DMS 273 (cell line): ENCODE results near the gene TET1.
"Not testable (repeated sequence)": the region's sequence is repeated elsewhere in the genome, so short reads cannot be mapped to it uniquely, and the experiment has no call there.

Experiments used
- DNase-seq: peaks from one replicate; lab custom pipeline; 2025; ENCODE audit not compliant: unreplicated experiment; lab: John Stamatoyannopoulos, UW

The TET1 gene

GRCh38 chr10:68606918-68607317, 46.8 kb downstream of the TET1 start:
- DNase-seq: no peak

GRCh38 chr10:68610023-68610422, 49.9 kb downstream of the TET1 start:
- DNase-seq: not testable (repeated sequence)

GRCh38 chr10:68611227-68611626, 51.1 kb downstream of the TET1 start:
- no peak for DNase-seq

- not testable (repeated sequence) for DNase-seq
These were observed 53.8 kb downstream of the TET1 start for GRCh38 chr10:68613974-68614373.

- not testable (repeated sequence) for DNase-seq
These were observed 57.6 kb downstream of the TET1 start for GRCh38 chr10:68617691-68618090.

- no peak for DNase-seq
These were observed 58.1 kb downstream of the TET1 start for GRCh38 chr10:68618234-68618633.

- no peak for DNase-seq
These were observed 59.5 kb downstream of the TET1 start for GRCh38 chr10:68619595-68619994.

GRCh38 chr10:68625316-68625921, 65.3 kb downstream of the TET1 start:
- no peak for DNase-seq

GRCh38 chr10:68628576-68629127, 68.5 kb downstream of the TET1 start:
- DNase-seq: peak; percentile 20

GRCh38 chr10:68632271-68632560, 72.1 kb downstream of the TET1 start:
- not testable (repeated sequence) for DNase-seq

- DNase-seq: no peak
These were observed 73.1 kb downstream of the TET1 start for GRCh38 chr10:68633281-68633680.

GRCh38 chr10:68633816-68634466, 73.8 kb downstream of the TET1 start:
- DNase-seq: no peak

- no peak for DNase-seq
These were observed 76.2 kb downstream of the TET1 start for GRCh38 chr10:68636335-68636734.

GRCh38 chr10:68643550-68643949, 83.4 kb downstream of the TET1 start:
- not testable (repeated sequence) for DNase-seq

- no peak for DNase-seq
These were observed 87.7 kb downstream of the TET1 start for GRCh38 chr10:68647672-68648341.

GRCh38 chr10:68655620-68656126, 95.5 kb downstream of the TET1 start:
- no peak for DNase-seq

GRCh38 chr10:68665841-68666240, 105.7 kb downstream of the TET1 start:
- no peak for DNase-seq

- no peak for DNase-seq
These were observed 106.2 kb downstream of the TET1 start for GRCh38 chr10:68666280-68666760.

GRCh38 chr10:68668231-68668630, 108.1 kb downstream of the TET1 start:
- DNase-seq: no peak

- DNase-seq: no peak
These were observed 108.8 kb downstream of the TET1 start for GRCh38 chr10:68668972-68669371.

- DNase-seq: no peak
These were observed 124.3 kb downstream of the TET1 start for GRCh38 chr10:68684413-68684812.

- DNase-seq: no peak
These were observed 135.9 kb downstream of the TET1 start for GRCh38 chr10:68696018-68696417.
